CMK (cell line): ENCODE results near the gene FBXO3.
"Not testable (repeated sequence)": the region's sequence is repeated elsewhere in the genome, so short reads cannot be mapped to it uniquely, and the experiment has no call there.

ENCODE experiments used
- DNase-seq: peaks from one replicate; pipeline ENCODE4 v3.0.0-alpha.2; 2010; ENCODE audit warnings: low read depth

The FBXO3 gene

DNA sequence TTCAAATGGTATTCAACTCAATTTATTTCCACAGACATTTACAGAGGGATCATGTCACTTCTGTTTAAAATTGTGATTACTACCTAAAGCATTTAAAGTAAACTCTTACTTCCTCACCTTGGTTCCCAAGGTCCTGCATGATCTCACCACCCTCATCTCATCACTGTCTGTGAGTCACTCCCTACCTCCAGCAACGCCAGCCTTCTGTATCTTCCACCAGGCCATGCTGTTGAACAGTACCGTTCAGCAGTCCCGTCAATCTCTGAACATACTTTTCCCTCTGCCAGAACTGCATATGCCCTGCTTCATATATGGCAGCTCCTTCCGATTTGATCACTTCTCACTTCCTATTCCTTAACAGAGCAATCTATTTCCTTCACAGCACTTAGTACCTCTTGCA lies 2.0 kb downstream of the FBXO3 start:
- no peak for DNase-seq

- DNase-seq, result no peak
Observed at GRCh38 chr11:33770236-33770635, 4.1 kb downstream of the FBXO3 start.

GRCh38 chr11:33769542-33769941 lies 4.8 kb downstream of the FBXO3 start:
- DNase-seq, result no peak

DNA sequence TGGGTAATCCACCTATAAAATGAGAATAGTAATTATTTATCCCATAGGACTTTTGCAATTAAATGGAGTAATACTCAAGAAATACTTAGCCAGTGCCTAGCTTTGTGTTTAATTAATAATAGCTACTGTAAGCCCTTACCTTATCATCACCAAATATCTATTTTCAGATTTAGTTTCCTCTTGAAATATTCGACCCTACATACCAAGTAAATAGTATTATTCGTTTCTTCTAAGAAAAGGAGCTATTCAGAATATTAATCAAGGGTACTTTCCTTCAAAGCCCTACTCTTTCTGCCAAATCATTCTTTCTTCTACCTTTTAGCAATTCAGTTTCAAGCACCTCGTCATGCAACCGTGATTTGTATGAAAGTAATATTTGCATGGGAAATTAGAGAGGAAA lies 6.7 kb downstream of the FBXO3 start:
- DNase-seq, result no peak

GRCh38 chr11:33766085-33766484 lies 8.2 kb downstream of the FBXO3 start:
- DNase-seq, result no peak

GRCh38 chr11:33761471-33761870 lies 12.8 kb downstream of the FBXO3 start:
- DNase-seq, result no peak

DNA sequence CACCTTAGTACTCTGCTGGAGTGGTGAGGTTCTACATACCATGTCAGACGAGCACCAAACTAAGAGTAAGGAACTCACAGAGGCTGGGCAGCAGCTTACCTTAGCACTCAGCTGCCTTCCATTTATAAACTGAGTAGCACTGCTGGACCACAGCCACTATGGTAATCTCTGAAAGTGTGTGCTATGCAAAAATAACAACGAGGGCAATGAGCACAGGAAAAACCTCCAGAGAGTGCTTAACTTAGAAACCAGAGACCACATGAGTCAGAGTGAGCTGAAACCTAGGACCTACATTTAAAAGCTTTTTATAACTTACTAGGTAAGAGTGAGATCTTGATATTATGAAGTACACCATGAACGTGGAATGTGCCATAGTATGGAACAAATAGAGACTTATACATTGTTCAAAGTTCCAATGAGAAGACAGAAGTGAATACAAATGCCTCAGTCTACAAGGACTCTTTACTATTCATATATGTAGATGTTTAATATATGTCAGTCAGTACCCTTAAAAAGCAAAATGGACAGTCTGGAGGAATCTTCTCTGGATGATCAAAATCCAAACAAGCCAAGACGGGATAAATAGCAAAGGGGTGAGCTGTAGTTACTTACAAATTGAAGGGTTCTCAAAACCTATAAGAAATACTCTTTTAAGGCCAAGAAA lies 20.9 kb downstream of the FBXO3 start:
- DNase-seq, result no peak

GRCh38 chr11:33751878-33752277 lies 22.4 kb downstream of the FBXO3 start:
- DNase-seq, result no peak

GRCh38 chr11:33747979-33748378 lies 26.3 kb downstream of the FBXO3 start:
- DNase-seq, result no peak

GRCh38 chr11:33743291-33743690 lies 31.0 kb downstream of the FBXO3 start:
- no peak for DNase-seq

DNA sequence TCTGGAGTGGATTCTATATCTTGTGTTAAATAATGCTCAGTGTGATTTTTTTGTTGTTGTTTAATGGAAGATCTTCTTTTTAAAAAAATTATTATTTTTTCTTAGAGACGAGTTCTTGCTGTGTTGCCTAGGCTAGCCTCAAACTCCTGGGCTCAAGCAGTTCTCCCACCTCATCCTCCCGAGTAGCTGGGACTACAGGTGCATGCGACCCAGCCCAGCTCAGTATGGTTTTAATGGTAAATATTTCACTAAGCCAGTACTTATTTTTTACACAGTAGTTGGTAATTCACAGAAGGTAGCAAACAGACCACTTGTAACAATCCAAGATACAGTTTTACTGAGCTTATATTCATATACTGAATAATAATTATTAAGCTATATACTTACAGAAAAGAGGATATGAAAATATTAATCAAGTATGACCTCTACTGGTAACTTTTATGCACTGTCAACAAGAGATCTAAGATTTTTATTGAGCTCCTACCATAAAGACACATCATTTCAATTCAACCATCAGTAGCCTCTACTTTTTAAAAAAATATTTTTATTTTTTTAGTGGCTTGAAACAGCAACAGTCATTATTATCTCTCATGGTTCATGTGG lies 32.0 kb downstream of the FBXO3 start:
- DNase-seq, result no peak

DNA sequence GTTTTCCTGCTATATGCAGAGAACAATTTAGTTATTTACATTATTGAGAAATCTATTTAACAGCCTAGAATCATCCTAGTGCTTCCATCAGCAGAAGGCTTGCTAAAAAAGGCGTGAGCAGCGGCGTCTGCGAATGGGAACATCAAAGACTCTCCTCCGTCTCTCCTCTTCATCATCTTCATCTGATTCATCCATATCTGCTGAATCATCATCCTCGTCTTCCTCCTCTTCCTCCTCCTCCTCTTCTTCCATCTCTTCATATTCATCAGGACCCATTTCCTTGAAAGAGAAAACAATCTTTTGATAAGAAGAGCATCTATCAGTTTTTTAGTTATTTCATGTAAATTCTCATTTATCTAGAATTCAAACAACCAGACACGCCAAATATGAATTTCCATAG lies 32.5 kb downstream of the FBXO3 start:
- DNase-seq, result no peak

GRCh38 chr11:33737362-33737821 lies 36.9 kb downstream of the FBXO3 start:
- no peak for DNase-seq

- DNase-seq, result no peak
Observed at GRCh38 chr11:33736148-33736812, 38.0 kb downstream of the FBXO3 start, which contains the start of gene CD59. Gene CD59 (minus strand): TSS chr11:33736423. CDS start chr11:33722445, 13,978 bp downstream.

DNA sequence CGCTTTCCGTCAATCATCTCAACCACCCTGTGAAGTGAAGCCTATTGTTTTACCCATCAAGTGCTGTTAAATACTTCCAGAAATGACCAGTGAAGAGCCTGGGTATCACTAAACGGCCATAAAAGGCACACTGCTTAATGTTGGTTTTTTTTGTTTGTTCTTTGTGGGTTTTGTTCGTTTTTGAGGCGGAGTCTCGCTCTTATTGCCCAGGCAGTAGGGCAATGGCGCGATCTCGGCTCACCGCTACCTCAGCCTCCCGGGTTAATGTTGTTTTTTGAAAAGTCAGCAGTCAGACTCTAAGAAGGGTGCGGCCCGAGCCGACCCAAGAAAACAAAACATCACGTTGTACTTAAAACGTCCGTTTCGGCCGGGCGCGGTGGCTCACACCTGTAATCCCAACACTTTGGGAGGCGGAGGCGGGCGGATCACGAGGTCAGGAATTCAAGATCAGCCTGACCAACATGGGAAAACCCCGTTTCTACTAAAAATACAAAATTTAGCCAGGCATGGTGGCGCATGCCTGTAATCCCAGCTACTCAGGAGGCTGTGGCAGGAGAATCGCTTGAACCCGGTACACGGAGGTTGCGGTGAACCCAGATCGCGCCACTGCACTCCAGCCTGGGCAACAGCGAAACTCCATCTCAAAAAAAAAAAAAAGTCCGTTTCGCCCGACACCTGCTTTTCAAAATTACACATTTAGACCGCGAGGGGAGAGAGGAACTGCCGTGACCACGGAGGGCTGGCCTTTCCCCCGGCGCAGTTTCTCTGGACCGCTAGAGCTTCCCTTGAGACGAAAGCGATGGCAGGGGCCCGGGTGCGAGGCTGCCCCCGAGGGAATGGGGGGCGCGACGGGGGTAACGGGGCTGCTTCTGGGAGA lies 38.8 kb downstream of the FBXO3 start:
- no peak for DNase-seq

DNA sequence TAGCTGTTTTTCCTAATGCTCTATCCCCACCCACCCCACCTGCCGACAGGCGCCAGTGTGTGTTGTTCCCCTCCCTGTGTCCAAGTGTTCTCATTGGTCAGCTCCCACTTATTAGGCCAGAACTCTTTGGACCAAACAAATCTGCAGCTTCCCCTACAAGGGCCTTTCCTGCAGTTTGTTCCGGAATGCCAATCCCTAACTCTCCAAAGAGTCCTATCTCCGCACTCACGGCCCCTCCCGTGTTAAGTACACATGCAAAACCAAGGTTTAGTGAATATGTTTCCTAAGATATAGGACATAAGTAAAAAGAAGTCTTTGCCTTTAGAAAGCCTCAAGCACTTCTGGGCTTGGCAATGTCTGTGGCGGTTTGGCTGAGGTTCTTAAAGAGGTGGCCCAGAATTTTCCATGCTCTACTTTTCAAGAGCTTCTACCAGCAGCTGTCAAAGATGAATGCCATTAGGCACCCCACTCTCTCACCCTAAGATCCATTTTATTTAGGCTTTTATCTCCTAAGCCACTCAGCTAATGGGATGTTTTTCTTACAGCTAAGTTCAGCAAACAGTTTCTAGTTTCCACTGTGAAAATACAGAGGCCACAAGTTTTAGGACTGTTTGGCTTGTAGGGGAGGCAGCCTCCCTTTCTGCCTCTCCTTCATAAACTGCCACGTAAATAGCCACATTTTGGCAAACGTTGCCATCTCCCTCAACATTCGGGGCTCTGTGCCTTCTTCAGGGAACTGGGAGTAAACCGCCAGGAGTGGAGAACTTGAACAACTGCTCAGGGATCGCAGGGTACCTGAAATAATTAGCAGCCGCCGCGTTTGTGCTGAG lies 39.7 kb downstream of the FBXO3 start:
- no peak for DNase-seq

DNA sequence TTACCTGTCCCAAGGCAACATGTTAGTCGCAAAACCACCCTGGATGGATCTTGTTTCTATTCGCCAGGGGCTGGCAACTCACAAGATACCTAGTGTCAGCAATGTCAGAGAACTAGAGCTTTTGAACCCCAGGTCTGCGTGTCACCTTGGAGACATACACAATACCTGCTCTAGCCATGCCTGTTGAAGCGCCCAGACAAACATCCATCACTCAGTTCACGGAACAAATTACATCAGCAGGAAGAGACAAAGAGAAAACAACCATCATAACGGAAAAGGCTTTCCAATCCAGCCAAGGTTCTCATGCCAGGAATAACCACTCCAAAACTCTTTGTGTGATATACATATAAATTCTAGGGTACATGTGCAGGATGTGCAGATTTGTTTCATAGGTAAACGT lies 40.3 kb downstream of the FBXO3 start:
- no peak for DNase-seq

DNA sequence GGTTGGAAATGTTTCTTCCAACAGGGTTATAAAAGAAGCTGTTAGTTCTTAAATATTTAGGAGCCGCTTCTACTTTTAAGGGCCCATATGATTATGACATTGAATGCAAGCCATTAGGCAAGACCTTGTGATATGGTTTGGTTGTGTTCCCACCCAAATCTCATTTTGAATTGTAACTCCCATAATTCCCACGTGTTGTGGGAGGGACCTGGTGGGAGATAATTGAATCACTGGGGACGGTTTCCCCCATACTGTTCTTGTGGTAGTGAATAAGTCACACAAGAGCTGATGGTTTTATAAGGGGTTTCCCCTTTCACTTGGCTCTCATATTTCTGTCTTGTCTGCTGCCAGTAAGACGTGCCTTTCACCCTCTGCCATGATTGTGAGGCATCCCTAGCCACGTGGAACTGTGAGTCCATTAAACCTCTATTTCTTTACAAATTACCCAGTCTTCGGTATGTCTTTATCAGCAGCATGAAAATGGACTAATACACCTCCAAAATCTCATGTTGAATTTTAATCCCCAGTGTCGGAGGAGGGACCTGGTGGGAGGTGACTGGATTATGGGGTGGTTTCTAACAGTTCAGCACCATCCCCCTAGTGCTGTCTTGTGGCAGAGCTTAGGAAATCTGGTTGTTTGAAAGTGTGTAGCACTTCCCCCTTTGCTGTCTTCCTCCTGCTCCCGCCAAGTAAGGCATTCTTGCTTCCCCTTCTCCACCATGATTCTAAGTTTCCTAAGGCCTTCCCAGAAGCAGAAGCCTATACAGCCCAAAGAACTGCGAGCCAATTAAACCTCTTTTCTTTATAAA lies 42.4 kb downstream of the FBXO3 start:
- no peak for DNase-seq

DNA sequence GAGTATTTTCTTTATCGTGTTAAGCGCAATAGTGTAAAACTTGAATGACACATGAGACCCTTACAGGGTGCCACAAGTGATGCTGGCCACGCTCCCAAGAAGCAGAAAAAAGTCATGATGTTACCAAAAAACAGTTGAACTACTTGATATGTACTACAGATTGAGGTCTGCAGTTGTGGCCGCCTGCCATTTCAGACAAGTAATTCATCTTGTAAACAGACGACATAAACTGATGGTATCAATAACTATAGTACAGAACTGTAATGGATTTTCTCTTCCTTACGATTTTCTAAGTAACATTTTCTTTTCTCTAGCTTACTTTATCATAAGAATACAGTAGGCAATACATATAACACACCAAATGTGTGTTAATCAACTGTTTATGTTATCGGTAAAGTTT lies 43.6 kb downstream of the FBXO3 start:
- no peak for DNase-seq

DNA sequence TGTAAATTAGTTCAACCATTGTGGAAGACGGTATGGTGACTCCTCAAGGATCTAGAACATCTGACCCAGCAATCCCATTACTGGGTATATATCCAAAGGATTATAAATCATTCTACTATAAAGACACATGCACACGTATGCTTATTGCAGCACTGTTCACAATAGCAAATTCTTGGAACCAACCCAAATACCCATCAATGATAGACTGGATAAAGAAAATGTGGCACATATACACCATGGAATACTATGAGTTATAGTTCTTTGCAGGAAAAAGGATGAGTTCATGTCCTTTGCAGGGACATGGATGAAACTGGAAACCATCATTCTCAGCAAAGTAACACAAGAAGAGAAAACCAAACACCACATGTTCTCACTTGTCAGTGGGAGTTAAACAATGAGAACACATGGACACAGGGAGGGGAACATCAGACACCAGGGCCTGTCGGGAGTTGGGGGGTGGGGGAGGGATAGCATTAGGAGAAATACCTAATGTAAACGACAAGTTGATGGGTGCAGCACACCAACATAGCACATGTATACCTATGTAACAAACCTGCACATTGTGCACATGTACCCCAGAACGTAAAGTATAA lies 45.2 kb downstream of the FBXO3 start:
- not testable (repeated sequence) for DNase-seq
